CD4-positive, alpha-beta T cell treated with Interleukin-15 for 4 hours (primary cell): ENCODE data around the gene ACER3.
A peak's percentile ranks its signal among the peaks of the same experiment; 100 is the strongest.
"Not testable (repeated sequence)": the region's sequence is repeated elsewhere in the genome, so short reads cannot be mapped to it uniquely, and the experiment has no call there.

ENCODE experiments used
- DNase-seq: peaks from one replicate; pipeline ENCODE4 v3.0.0-alpha.2; 2020; ENCODE audit warnings: low spot score

Gene ACER3

GRCh38 chr11:77059806-77060205 is 199.1 kb downstream of the ACER3 start:
- DNase-seq: no peak

GRCh38 chr11:77060234-77060633 is 199.5 kb downstream of the ACER3 start:
- no peak for DNase-seq

- not testable (repeated sequence) for DNase-seq
These were observed 200.5 kb downstream of the ACER3 start for GRCh38 chr11:77061258-77061657.

- no peak for DNase-seq
These were observed 202.2 kb downstream of the ACER3 start for GRCh38 chr11:77062924-77063323.

GRCh38 chr11:77063407-77063806 is 202.7 kb downstream of the ACER3 start:
- no peak for DNase-seq

GRCh38 chr11:77063861-77064260 is 203.1 kb downstream of the ACER3 start:
- no peak for DNase-seq

- DNase-seq: no peak
These were observed 204.0 kb downstream of the ACER3 start for GRCh38 chr11:77064648-77065217.

- DNase-seq: no peak
These were observed 205.1 kb downstream of the ACER3 start for GRCh38 chr11:77065878-77066228.

- peak; percentile 86 for DNase-seq
These were observed 205.7 kb downstream of the ACER3 start, which contains the start of gene CAPN5 for GRCh38 chr11:77066229-77067042. Gene CAPN5, plus strand, starts transcription at chr11:77066971. Its CDS starts 17,916 bp downstream, at chr11:77084887.

- DNase-seq: no peak
These were observed 207.2 kb downstream of the ACER3 start for GRCh38 chr11:77067861-77068443.

GRCh38 chr11:77068457-77069335 is 208.0 kb downstream of the ACER3 start:
- DNase-seq: no peak

- no peak for DNase-seq
These were observed 208.7 kb downstream of the ACER3 start for GRCh38 chr11:77069336-77069968.

GRCh38 chr11:77069969-77070582 is 209.4 kb downstream of the ACER3 start:
- no peak for DNase-seq

- DNase-seq: no peak
These were observed 210.4 kb downstream of the ACER3 start for GRCh38 chr11:77071077-77071476.

GRCh38 chr11:77071671-77072605 is 211.2 kb downstream of the ACER3 start:
- no peak for DNase-seq

GRCh38 chr11:77072851-77073327 is 212.2 kb downstream of the ACER3 start:
- DNase-seq: no peak

GRCh38 chr11:77073328-77074001 is 212.7 kb downstream of the ACER3 start:
- no peak for DNase-seq

- no peak for DNase-seq
These were observed 213.5 kb downstream of the ACER3 start for GRCh38 chr11:77074205-77074604.

GRCh38 chr11:77074626-77075221 is 214.0 kb downstream of the ACER3 start:
- DNase-seq: no peak
